BJ (cell line): ENCODE data around the gene MFF. TPM values are rescaled to one million over a fixed set of nuclear protein-coding genes. Genes with fewer than 3 reads are reported as not detected.
A peak's percentile ranks its signal among the peaks of the same experiment; 100 is the strongest.

Experiments
- CTCF ChIA-PET: fragments of 350-600 bp; formaldehyde crosslinking; extraction: SDS; loops from one replicate; lab custom pipeline; 2021; ENCODE audit warnings: antibody characterized with exemption, inconsistent platforms; lab: Yijun Ruan, JAX
- POLR2A ChIA-PET: fragments of 300-600 bp; sonication (Branson Sonifier 250); formaldehyde crosslinking; extraction: SDS; loops from one replicate; lab custom pipeline; 2021; ENCODE audit warnings: antibody characterized with exemption; lab: Charles Lee
- DNase-seq: peaks from one replicate; pipeline ENCODE4 v3.0.0-alpha.2; 2011; ENCODE audit warnings: low read depth
- H3K27me3 ChIP-seq: 2 replicates; pipeline ENCODE4 v1.6.0; 2011; ENCODE audit warnings: low read length; ENCODE audit not compliant: control insufficient read depth, insufficient read depth
- H3K36me3 ChIP-seq: 2 replicates; pipeline ENCODE4 v1.5.1; 2011; ENCODE audit warnings: low read length; ENCODE audit not compliant: control insufficient read depth, insufficient read depth
- H3K4me3 ChIP-seq: 2 replicates; pipeline ENCODE4 v1.5.1; 2011; ENCODE audit warnings: low read depth, mild to moderate bottlenecking, control low read depth, low read length
- CTCF ChIP-seq: IDR thresholded peaks from 2 replicates; pipeline ENCODE4 v1.5.1; 2011; ENCODE audit warnings: low read depth, mild to moderate bottlenecking, control low read depth, inconsistent platforms, low read length, moderate library complexity; ENCODE audit not compliant: insufficient read depth
- polyA plus RNA-seq: library from polyadenylated mRNA; depleted of rRNA; stranded (reverse); fragments of >200 nt; gene quantifications from 2 replicates; pipeline ENCODE4 v1.2.3, GENCODE V29; 2011

Gene MFF
- polyA plus RNA-seq, 1 experiment: 56.0 TPM

- peak; percentile 63 for DNase-seq
- H3K27me3 ChIP-seq: no peaks in the 10 kb centered on the region
- H3K36me3 ChIP-seq: no peaks in the 10 kb centered on the region
- ChIA-PET POLR2A (interaction anchor here (0.5 kb wide), 1 partner anchor 219 kb away, joined by 6 read pairs; no protein-coding TSS in a partner anchor), CTCF (interaction anchor here (0.6 to 1.3 kb wide), 3 partner anchors 10 to 128 kb away, joined by 3 read pairs; partner anchors contain the start of gene TM4SF20)
- H3K4me3 ChIP-seq: no peak overlapping the region
- TF ChIP-seq CTCF: no peak
Measured at GRCh38 chr2:227388537-227389011, 63.5 kb downstream of the MFF start.

- no peak for DNase-seq
Measured at GRCh38 chr2:227389231-227389630, 64.2 kb downstream of the MFF start.

GRCh38 chr2:227389661-227390060, 64.6 kb downstream of the MFF start:
- Histone ChIP-seq H3K4me3 (no peak overlapping the region), H3K36me3 (no peaks in the 10 kb centered on the region), H3K27me3 (no peaks in the 10 kb centered on the region)
- no peak for DNase-seq
- no peak for TF ChIP-seq CTCF
- ChIA-PET CTCF (no interaction called here), POLR2A (no interaction called here)

More at GRCh38 chr2:227389231-227389630, 64.2 kb downstream of the MFF start:
- H3K36me3 ChIP-seq: no peaks in the 10 kb centered on the region
- ChIA-PET CTCF (no interaction called here), POLR2A (no interaction called here)
- TF ChIP-seq CTCF: no peak
- no peak overlapping the region for H3K4me3 ChIP-seq
- H3K27me3 ChIP-seq: no peaks in the 10 kb centered on the region

DNA sequence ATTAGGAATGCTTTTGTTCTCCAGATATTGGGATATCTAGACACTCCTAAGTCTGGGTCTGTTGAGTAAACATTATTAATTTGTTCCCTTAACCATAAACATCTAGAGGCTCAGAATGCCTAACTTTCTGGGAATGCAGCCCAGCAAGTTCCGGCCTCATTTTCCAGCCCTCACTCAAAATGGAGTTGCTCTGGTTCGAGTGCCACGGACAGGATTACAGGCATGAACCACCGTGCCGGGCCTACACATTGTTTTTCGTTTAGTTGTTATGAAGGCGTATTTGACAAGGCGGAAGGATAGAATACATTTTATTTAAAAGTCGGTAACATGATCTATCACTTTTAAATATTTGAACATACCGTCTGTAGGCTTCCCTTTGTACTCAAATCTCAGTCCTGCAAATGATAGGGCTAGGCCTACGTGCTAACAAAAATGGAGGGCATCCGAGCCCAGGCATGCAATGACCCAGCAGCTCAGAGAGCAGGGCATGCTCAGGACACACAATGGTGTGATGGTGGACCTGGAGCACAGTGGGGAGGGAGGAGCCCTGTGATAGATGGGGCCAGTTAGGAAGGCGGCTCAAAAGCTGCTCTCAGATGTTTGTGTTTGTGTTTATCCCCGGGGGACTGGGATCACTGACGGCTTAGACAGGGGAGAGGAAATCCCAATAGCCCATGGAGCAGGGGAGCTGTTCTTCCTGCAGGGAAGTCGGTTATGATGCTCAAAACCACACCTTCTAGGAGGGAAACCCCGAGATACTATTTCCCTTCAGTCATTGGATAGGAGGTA, 65.6 kb downstream of the MFF start:
- POLR2A ChIA-PET: no interaction called here
- no peaks in the 10 kb centered on the region for H3K27me3 ChIP-seq
- no peaks in the 10 kb centered on the region for H3K36me3 ChIP-seq
- no peak overlapping the region for H3K4me3 ChIP-seq
- no peak for TF ChIP-seq CTCF
- no peak for DNase-seq
- CTCF ChIA-PET: interaction anchor here (1.0 kb wide), 1 partner anchor 269 kb away, joined by 3 read pairs; no protein-coding TSS in a partner anchor

DNA sequence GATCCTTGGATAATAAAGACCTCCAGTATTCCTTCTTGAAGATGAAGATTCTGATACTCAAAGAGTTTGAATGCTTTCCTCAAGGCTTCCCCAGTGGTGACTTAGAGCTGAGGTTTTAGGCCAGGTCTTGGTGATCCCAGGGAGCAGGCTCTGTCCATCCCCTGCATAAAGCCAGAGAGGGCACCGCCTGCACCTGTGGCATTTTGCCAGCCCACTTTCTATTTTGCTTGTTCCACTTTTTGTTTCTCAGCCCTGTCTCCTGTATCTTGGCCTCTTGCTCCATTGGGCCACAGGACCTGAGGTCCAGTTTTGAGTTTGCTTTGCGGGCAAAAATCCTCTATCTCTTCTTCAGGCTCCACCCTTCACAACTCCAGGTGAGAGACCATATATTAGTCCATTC, 69.3 kb downstream of the MFF start:
- DNase-seq: no peak
- H3K27me3 ChIP-seq: no peaks in the 10 kb centered on the region
- TF ChIP-seq CTCF: no peak
- H3K36me3 ChIP-seq: no peaks in the 10 kb centered on the region
- H3K4me3 ChIP-seq: no peak overlapping the region
- ChIA-PET CTCF (interaction anchor here (1.8 kb wide), 1 partner anchor 12 kb away, joined by 10 read pairs; no protein-coding TSS in a partner anchor), POLR2A (no interaction called here)
